H1 (cell line): ENCODE results near the gene VGLL4.

Experiments
- CBX5 ChIP-seq: fragments of 300-800, 300-1000 bp; sonication (generic); IDR thresholded peaks from 2 replicates; pipeline ENCODE4 v1.7.1; 2016; ENCODE audit warnings: antibody characterized with exemption, low read length, low read depth
- CEBPB ChIP-seq: IDR thresholded peaks from 2 replicates; pipeline ENCODE4 v1.6.1; 2012; ENCODE audit warnings: low read depth, low read length
- CTCF ChIP-seq, 3 experiments: IDR thresholded peaks; 1 replicate in 2 of 3; 2 replicates in 1 of 3; pipeline versions ENCODE4 v1.5.1 to v1.6.1; 2011; ENCODE audit warnings: low read length in 3 of 3, mild to moderate bottlenecking in 3 of 3, inconsistent platforms in 2 of 3, low read depth in 1 of 3, moderate library complexity in 1 of 3; ENCODE audit not compliant: insufficient read depth in 1 of 3; ENCODE audit errors: control extremely low read depth in 1 of 3
- EZH2 ChIP-seq: fragments of 200-600 bp; sonication (generic); IDR thresholded peaks from 2 replicates; pipeline ENCODE4 v1.7.1; 2012; ENCODE audit warnings: low read depth, mild to moderate bottlenecking, moderate library complexity, low read length, inconsistent platforms; ENCODE audit not compliant: severe bottlenecking
- POLR2A ChIP-seq, 2 experiments: IDR thresholded peaks; 1 replicate in 1 of 2; 2 replicates in 1 of 2; pipeline ENCODE4 v1.6.1; 2011; ENCODE audit warnings: low read depth in 2 of 2, low read length in 2 of 2, mild to moderate bottlenecking in 2 of 2; ENCODE audit errors: control extremely low read depth in 1 of 2
- SIRT6 ChIP-seq: IDR thresholded peaks from one replicate; pipeline ENCODE4 v1.7.1; 2012; ENCODE audit warnings: low read length, inconsistent platforms
- SP1 ChIP-seq: IDR thresholded peaks from 2 replicates; pipeline ENCODE4 v1.6.1; 2011; ENCODE audit warnings: low read depth, low read length
- SRF ChIP-seq: IDR thresholded peaks from 2 replicates; pipeline ENCODE4 v1.6.1; 2011; ENCODE audit warnings: mild to moderate bottlenecking, low read depth, low read length, moderate library complexity
- SUZ12 ChIP-seq: fragments of 200-600 bp; sonication (generic); IDR thresholded peaks from 2 replicates; pipeline ENCODE4 v1.6.1; 2012; ENCODE audit warnings: mild to moderate bottlenecking, inconsistent platforms, low read length, moderate library complexity, mixed read lengths
- TEAD4 ChIP-seq: IDR thresholded peaks from 2 replicates; pipeline ENCODE4 v1.6.1; 2012; ENCODE audit warnings: low read depth, low read length, inconsistent platforms, mixed read lengths
- ZNF274 ChIP-seq: IDR thresholded peaks from 2 replicates; pipeline ENCODE4 v1.7.0; 2012; ENCODE audit warnings: low read length, borderline replicate concordance; ENCODE audit errors: extremely low read depth
- TF ChIP-seq, protein P1 (sequence below): IDR thresholded peaks from 2 replicates; pipeline ENCODE4 v1.6.1; 2011; ENCODE audit warnings: low read length, improper control_type of control experiment

GRCh38 chr3:11655196-11655928 is 11.6 kb upstream of the VGLL4 start:
- TF ChIP-seq ZNF274 (no peak), CEBPB (no peak), SIRT6 (no peak), TEAD4 (no peak), SP1 (no peak), SUZ12 (no peak), CTCF (IDR thresholded peaks at IDR 0.05; ENCODE audit: control extremely low read depth in 1 of 3, insufficient read depth in 1 of 3, low read depth in 1 of 3, low read length in 3 of 3) (peak; percentile 73 to 81 (median 78)), SRF (no peak), CBX5 (no peak), EZH2 (no peak), POLR2A (IDR thresholded peaks at IDR 0.05; ENCODE audit: control extremely low read depth in 1 of 2, low read depth in 2 of 2, low read length in 2 of 2) (no peak)
- TF ChIP-seq, protein P1, sequence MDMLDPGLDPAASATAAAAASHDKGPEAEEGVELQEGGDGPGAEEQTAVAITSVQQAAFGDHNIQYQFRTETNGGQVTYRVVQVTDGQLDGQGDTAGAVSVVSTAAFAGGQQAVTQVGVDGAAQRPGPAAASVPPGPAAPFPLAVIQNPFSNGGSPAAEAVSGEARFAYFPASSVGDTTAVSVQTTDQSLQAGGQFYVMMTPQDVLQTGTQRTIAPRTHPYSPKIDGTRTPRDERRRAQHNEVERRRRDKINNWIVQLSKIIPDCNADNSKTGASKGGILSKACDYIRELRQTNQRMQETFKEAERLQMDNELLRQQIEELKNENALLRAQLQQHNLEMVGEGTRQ, result no peak
